Thoracic aorta (tissue), 2 donors: ENCODE data around the gene KRTAP12-4. TPM values are rescaled to one million over a fixed set of nuclear protein-coding genes. Genes with fewer than 3 reads are reported as not detected.
"Not testable (repeated sequence)": the region's sequence is repeated elsewhere in the genome, so short reads cannot be mapped to it uniquely, and the experiment has no call there.

Source experiments
- ATAC-seq: fragments of 150-250 bp; one replicate; pipeline ENCODE4 v1.8.0; 2017; ENCODE audit warnings: low read depth; ENCODE audit not compliant: insufficient number of reproducible peaks, low FRiP score
- DNase-seq: peaks from one replicate; pipeline ENCODE4 v3.0.0-alpha.2; 2020; ENCODE audit warnings: low spot score
- H3K27ac ChIP-seq, 2 donors: fragments of 200-600 bp; sonication (generic); 1 replicate in 1 of 2; 2 replicates in 1 of 2; pipeline ENCODE4 v1.5.1; 2016; ENCODE audit warnings: mild to moderate bottlenecking in 2 of 2, moderate library complexity in 2 of 2
- H3K27me3 ChIP-seq: fragments of 200-600 bp; sonication (generic); replicated peaks from 2 replicates; pipeline ENCODE4 v1.6.0; 2016; ENCODE audit warnings: mild to moderate bottlenecking; ENCODE audit not compliant: insufficient read depth
- H3K36me3 ChIP-seq: fragments of 200-600 bp; sonication (generic); one replicate; pipeline ENCODE4 v1.5.1; 2016
- H3K4me1 ChIP-seq, 2 donors: fragments of 200-600 bp; sonication (generic); 1 replicate in 1 of 2; 2 replicates in 1 of 2; pipeline versions ENCODE4 v1.5.1 to v1.6.0; 2016; ENCODE audit warnings: low read depth in 2 of 2, mild to moderate bottlenecking in 1 of 2; ENCODE audit not compliant: control insufficient read depth in 1 of 2
- H3K4me3 ChIP-seq: fragments of 200-600 bp; sonication (generic); 2 replicates; pipeline ENCODE4 v1.5.1; 2016; ENCODE audit warnings: mild to moderate bottlenecking
- H3K9me3 ChIP-seq: fragments of 200-600 bp; sonication (generic); 2 replicates; pipeline ENCODE4 v1.5.1; 2016
- CTCF ChIP-seq: fragments of 200-600 bp; sonication (generic); IDR thresholded peaks from one replicate; pipeline ENCODE4 v1.5.1; 2019; ENCODE audit warnings: antibody characterized with exemption
- total RNA-seq, 2 donors: library from RNA; depleted of rRNA; stranded (reverse); fragments of >200 nt; gene quantifications; one replicate each; pipeline versions ENCODE4 v1.1.0 to v1.2.3, GENCODE V29; 2016

The KRTAP12-4 gene
- total RNA-seq, 2 donors from 2014 or later: not detected

- TF ChIP-seq CTCF: no peak
- H3K4me1 ChIP-seq: no peaks in the 10 kb centered on the region
- ATAC-seq: no peak
Measured at GRCh38 chr21:44691686-44692085, 37.2 kb upstream of the KRTAP12-4 start.

GRCh38 chr21:44689740-44690139 is 35.3 kb upstream of the KRTAP12-4 start:
- H3K27me3 ChIP-seq, H3K4me3 ChIP-seq, H3K4me1 ChIP-seq, H3K27ac ChIP-seq, H3K36me3 ChIP-seq, ATAC-seq, DNase-seq: not testable (repeated sequence)
- H3K9me3 ChIP-seq: peaks cover 15% of the 10 kb centered on the region

More at GRCh38 chr21:44691686-44692085, 37.2 kb upstream of the KRTAP12-4 start:
- peaks cover 15% of the 10 kb centered on the region for H3K9me3 ChIP-seq
- H3K4me3 ChIP-seq: no peak overlapping the region
- no peak for DNase-seq
- H3K27ac ChIP-seq: no peak overlapping the region
- H3K27me3 ChIP-seq: no peaks in the 10 kb centered on the region
- H3K36me3 ChIP-seq: no peaks in the 10 kb centered on the region

- H3K27me3 ChIP-seq: no peaks in the 10 kb centered on the region
- no peak overlapping the region for H3K27ac ChIP-seq
- no peak for TF ChIP-seq CTCF
- ATAC-seq (no peak), DNase-seq (no peak)
- no peaks in the 10 kb centered on the region for H3K4me1 ChIP-seq
- no peak overlapping the region for H3K4me3 ChIP-seq
- H3K9me3 ChIP-seq: peaks cover 3% of the 10 kb centered on the region
- no peaks in the 10 kb centered on the region for H3K36me3 ChIP-seq
Measured at GRCh38 chr21:44687671-44688070, 33.2 kb upstream of the KRTAP12-4 start.

GRCh38 chr21:44686843-44687561 is 32.5 kb upstream of the KRTAP12-4 start:
- TF ChIP-seq CTCF: no peak
- H3K27ac ChIP-seq: no peak overlapping the region
- no peaks in the 10 kb centered on the region for H3K9me3 ChIP-seq
- no peaks in the 10 kb centered on the region for H3K27me3 ChIP-seq
- H3K4me3 ChIP-seq: no peak overlapping the region
- ATAC-seq: no peak
- no peaks in the 10 kb centered on the region for H3K36me3 ChIP-seq
- DNase-seq: no peak
- no peaks in the 10 kb centered on the region for H3K4me1 ChIP-seq

GRCh38 chr21:44686000-44686781 is 31.7 kb upstream of the KRTAP12-4 start:
- H3K4me3 ChIP-seq: no peak overlapping the region
- no peaks in the 10 kb centered on the region for H3K4me1 ChIP-seq
- ATAC-seq (no peak), DNase-seq (no peak)
- H3K36me3 ChIP-seq: no peaks in the 10 kb centered on the region
- TF ChIP-seq CTCF: no peak
- no peaks in the 10 kb centered on the region for H3K9me3 ChIP-seq
- no peak overlapping the region for H3K27ac ChIP-seq
- H3K27me3 ChIP-seq: no peaks in the 10 kb centered on the region

- H3K4me1 ChIP-seq, H3K27ac ChIP-seq, H3K4me3 ChIP-seq, H3K27me3 ChIP-seq, H3K9me3 ChIP-seq, DNase-seq, H3K36me3 ChIP-seq, ATAC-seq: not testable (repeated sequence)
Measured at GRCh38 chr21:44685050-44685449, 30.6 kb upstream of the KRTAP12-4 start.
